Panc1 (cell line): ENCODE measurements around the gene ATG14.

Source experiments
- SIN3A ChIP-seq: IDR thresholded peaks from 2 replicates; pipeline ENCODE4 v1.6.1; 2012; ENCODE audit warnings: low read depth, mild to moderate bottlenecking, low read length, moderate library complexity, borderline replicate concordance; ENCODE audit not compliant: insufficient read depth
- TF ChIP-seq, protein P1 (sequence below): fragments of 450-650 bp; IDR thresholded peaks from 2 replicates; pipeline ENCODE4 v1.5.1; 2017; ENCODE audit warnings: mild to moderate bottlenecking
- TF ChIP-seq, protein P2 (sequence below), 2 experiments: IDR thresholded peaks; 2 replicates each; pipeline ENCODE4 v1.6.1; 2011 to 2012; ENCODE audit warnings: low read depth in 2 of 2, control low read depth in 1 of 2, low read length in 1 of 2, mild to moderate bottlenecking in 1 of 2, moderate library complexity in 1 of 2; ENCODE audit not compliant: insufficient read depth in 1 of 2

DNA sequence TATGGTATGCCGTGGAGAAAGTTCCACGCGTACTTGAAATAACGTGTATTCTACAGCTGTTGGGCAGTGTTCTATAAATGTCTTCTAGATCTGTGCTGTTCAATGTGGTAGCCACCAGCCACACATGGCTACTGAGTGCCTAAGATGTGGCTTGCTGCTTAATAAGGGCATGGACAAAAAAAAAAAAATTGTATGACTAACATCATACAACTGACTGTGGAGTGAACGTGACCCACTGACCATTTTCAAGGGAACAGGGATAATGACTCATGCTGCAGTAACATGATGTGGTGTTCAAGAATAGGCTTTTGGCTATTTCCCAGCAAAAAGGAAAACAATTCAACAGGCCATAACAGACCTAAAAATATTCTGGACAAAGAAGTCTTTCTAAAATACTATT is 13.0 kb downstream of the ATG14 start:
- TF ChIP-seq, protein P1, sequence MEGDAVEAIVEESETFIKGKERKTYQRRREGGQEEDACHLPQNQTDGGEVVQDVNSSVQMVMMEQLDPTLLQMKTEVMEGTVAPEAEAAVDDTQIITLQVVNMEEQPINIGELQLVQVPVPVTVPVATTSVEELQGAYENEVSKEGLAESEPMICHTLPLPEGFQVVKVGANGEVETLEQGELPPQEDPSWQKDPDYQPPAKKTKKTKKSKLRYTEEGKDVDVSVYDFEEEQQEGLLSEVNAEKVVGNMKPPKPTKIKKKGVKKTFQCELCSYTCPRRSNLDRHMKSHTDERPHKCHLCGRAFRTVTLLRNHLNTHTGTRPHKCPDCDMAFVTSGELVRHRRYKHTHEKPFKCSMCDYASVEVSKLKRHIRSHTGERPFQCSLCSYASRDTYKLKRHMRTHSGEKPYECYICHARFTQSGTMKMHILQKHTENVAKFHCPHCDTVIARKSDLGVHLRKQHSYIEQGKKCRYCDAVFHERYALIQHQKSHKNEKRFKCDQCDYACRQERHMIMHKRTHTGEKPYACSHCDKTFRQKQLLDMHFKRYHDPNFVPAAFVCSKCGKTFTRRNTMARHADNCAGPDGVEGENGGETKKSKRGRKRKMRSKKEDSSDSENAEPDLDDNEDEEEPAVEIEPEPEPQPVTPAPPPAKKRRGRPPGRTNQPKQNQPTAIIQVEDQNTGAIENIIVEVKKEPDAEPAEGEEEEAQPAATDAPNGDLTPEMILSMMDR = no peak
- no peak for TF ChIP-seq SIN3A
- TF ChIP-seq, protein P2, sequence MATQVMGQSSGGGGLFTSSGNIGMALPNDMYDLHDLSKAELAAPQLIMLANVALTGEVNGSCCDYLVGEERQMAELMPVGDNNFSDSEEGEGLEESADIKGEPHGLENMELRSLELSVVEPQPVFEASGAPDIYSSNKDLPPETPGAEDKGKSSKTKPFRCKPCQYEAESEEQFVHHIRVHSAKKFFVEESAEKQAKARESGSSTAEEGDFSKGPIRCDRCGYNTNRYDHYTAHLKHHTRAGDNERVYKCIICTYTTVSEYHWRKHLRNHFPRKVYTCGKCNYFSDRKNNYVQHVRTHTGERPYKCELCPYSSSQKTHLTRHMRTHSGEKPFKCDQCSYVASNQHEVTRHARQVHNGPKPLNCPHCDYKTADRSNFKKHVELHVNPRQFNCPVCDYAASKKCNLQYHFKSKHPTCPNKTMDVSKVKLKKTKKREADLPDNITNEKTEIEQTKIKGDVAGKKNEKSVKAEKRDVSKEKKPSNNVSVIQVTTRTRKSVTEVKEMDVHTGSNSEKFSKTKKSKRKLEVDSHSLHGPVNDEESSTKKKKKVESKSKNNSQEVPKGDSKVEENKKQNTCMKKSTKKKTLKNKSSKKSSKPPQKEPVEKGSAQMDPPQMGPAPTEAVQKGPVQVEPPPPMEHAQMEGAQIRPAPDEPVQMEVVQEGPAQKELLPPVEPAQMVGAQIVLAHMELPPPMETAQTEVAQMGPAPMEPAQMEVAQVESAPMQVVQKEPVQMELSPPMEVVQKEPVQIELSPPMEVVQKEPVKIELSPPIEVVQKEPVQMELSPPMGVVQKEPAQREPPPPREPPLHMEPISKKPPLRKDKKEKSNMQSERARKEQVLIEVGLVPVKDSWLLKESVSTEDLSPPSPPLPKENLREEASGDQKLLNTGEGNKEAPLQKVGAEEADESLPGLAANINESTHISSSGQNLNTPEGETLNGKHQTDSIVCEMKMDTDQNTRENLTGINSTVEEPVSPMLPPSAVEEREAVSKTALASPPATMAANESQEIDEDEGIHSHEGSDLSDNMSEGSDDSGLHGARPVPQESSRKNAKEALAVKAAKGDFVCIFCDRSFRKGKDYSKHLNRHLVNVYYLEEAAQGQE (IDR thresholded peaks at IDR 0.05; ENCODE audit: insufficient read depth in 1 of 2, low read depth in 2 of 2, low read length in 1 of 2) = no peak
